GM23338 (cell line): Measurements from ENCODE around the gene OTOG. TPM values are rescaled to one million over a fixed set of nuclear protein-coding genes. Genes with fewer than 3 reads are reported as not detected.

ENCODE experiments used
- ATAC-seq: fragments of 200-7000 bp; cut with Tn5 transposase; 3 replicates; pipeline ENCODE4 v1.9.1; 2020
- DNase-seq: peaks from one replicate; pipeline ENCODE4 v3.0.0-alpha.2; 2015; ENCODE audit warnings: low spot score
- H2AFZ ChIP-seq: fragments of 200-600 bp; sonication (generic); 2 replicates; pipeline ENCODE4 v1.8.0; 2016; ENCODE audit warnings: antibody characterized with exemption, mild to moderate bottlenecking, moderate library complexity
- H3F3A ChIP-seq: fragments of 200-600 bp; sonication (generic); replicated peaks from 2 replicates; pipeline ENCODE4 v1.8.0; 2017; ENCODE audit warnings: antibody characterized with exemption, mixed run types, low read depth
- H3K27ac ChIP-seq: fragments of 200-600 bp; sonication (generic); 2 replicates; pipeline ENCODE4 v1.6.1; 2016; ENCODE audit warnings: low read depth
- H3K27me3 ChIP-seq: fragments of 200-600 bp; sonication (generic); 2 replicates; pipeline ENCODE4 v1.8.0; 2016; ENCODE audit warnings: mild to moderate bottlenecking, mixed run types, moderate library complexity; ENCODE audit not compliant: insufficient read depth
- H3K36me3 ChIP-seq: fragments of 200-600 bp; sonication (generic); 2 replicates; pipeline ENCODE4 v1.8.0; 2016; ENCODE audit warnings: mild to moderate bottlenecking; ENCODE audit not compliant: insufficient read depth
- H3K4me1 ChIP-seq: fragments of 200-600 bp; sonication (generic); 2 replicates; pipeline ENCODE4 v1.8.0; 2016; ENCODE audit warnings: mild to moderate bottlenecking, moderate library complexity; ENCODE audit not compliant: insufficient read depth
- H3K4me2 ChIP-seq: fragments of 200-600 bp; sonication (generic); 2 replicates; pipeline ENCODE4 v1.7.1; 2017; ENCODE audit warnings: mixed run types
- H3K4me3 ChIP-seq: fragments of 200-600 bp; sonication (generic); 2 replicates; pipeline ENCODE4 v1.6.1; 2016; ENCODE audit warnings: mixed run types
- H3K79me2 ChIP-seq: fragments of 200-600 bp; sonication (generic); replicated peaks from 2 replicates; pipeline ENCODE4 v1.8.0; 2017; ENCODE audit warnings: mild to moderate bottlenecking; ENCODE audit not compliant: insufficient read depth
- H3K9me2 ChIP-seq: fragments of 200-600 bp; sonication (generic); 2 replicates; pipeline ENCODE4 v1.8.0; 2017; ENCODE audit not compliant: insufficient read depth
- H4K20me1 ChIP-seq: fragments of 200-600 bp; sonication (generic); replicated peaks from 2 replicates; pipeline ENCODE4 v1.8.0; 2017; ENCODE audit warnings: mild to moderate bottlenecking; ENCODE audit not compliant: insufficient read depth
- H3K27ac Mint-ChIP-seq: 2 replicates; pipeline ENCODE4 v1.8.0; 2020; ENCODE audit warnings: inconsistent platforms, mild to moderate bottlenecking, moderate library complexity, mixed read lengths
- H3K27me3 Mint-ChIP-seq: 3 replicates; pipeline ENCODE4 v1.8.0; 2022; ENCODE audit warnings: low read depth, mild to moderate bottlenecking, moderate library complexity, mixed read lengths, inconsistent platforms; ENCODE audit not compliant: insufficient read depth, poor library complexity
- H3K36me3 Mint-ChIP-seq: 3 replicates; pipeline ENCODE4 v1.8.0; 2021; ENCODE audit warnings: low read depth, mild to moderate bottlenecking, inconsistent platforms, moderate library complexity, mixed read lengths
- H3K4me1 Mint-ChIP-seq: 3 replicates; pipeline ENCODE4 v1.8.0; 2020; ENCODE audit warnings: mild to moderate bottlenecking, inconsistent platforms, mixed read lengths
- H3K4me3 Mint-ChIP-seq: 3 replicates; pipeline ENCODE4 v1.8.0; 2021; ENCODE audit warnings: moderate library complexity, mild to moderate bottlenecking, inconsistent platforms, mixed read lengths
- H3K9me3 Mint-ChIP-seq: 3 replicates; pipeline ENCODE4 v1.8.0; 2020; ENCODE audit warnings: moderate library complexity, mild to moderate bottlenecking, inconsistent platforms, mixed read lengths
- CREB1 ChIP-seq: fragments of 250-450 bp; sonication (Bioruptor Pico); IDR thresholded peaks from 2 replicates; pipeline ENCODE4 v1.5.0; 2020; ENCODE audit warnings: low read depth, mild to moderate bottlenecking, moderate library complexity
- ETS1 ChIP-seq: IDR thresholded peaks from 2 replicates; pipeline ENCODE4 v1.6.1; 2016; ENCODE audit warnings: antibody characterized with exemption
- EZH2phosphoT487 ChIP-seq: fragments of 200-600 bp; sonication (generic); IDR thresholded peaks from one replicate; pipeline ENCODE4 v1.8.1; 2018; ENCODE audit warnings: antibody characterized with exemption; ENCODE audit not compliant: unreplicated experiment
- JUNB ChIP-seq: IDR thresholded peaks from one replicate; pipeline ENCODE4 v1.6.1; 2016; ENCODE audit warnings: antibody characterized with exemption; ENCODE audit not compliant: unreplicated experiment
- POLR2AphosphoS5 ChIP-seq: IDR thresholded peaks from 2 replicates; pipeline ENCODE4 v1.6.1; 2016; ENCODE audit warnings: antibody characterized with exemption, low read depth
- REST ChIP-seq: IDR thresholded peaks from one replicate; pipeline ENCODE4 v1.6.1; 2018; ENCODE audit warnings: antibody characterized with exemption; ENCODE audit not compliant: unreplicated experiment
- polyA plus RNA-seq: library from polyadenylated mRNA; unstranded; fragments of >200 nt; fragmentation: Nextera tagmentation; extraction: Ambion mirVana; gene quantifications from 2 replicates; pipeline ENCODE4 v1.2.1, GENCODE V29; 2016
- total RNA-seq: library from RNA; depleted of rRNA; stranded (reverse); fragments of >200 nt; shearing (Covaris generic); gene quantifications from 2 replicates; pipeline ENCODE4 v1.2.3, GENCODE V29; 2014

The OTOG gene
- total and polyA plus RNA-seq, 2 experiments from 2014 or later: 0.40 to 0.52 TPM

GRCh38 chr11:17548444-17548843 is 1.4 kb downstream of the OTOG start (continued):
- TF ChIP-seq EZH2phosphoT487 (no peak), REST (no peak)

- no peak overlapping the region for H3K4me3 ChIP-seq
- H3K36me3 Mint-ChIP-seq: no peaks in the 10 kb centered on the region
- TF ChIP-seq EZH2phosphoT487: no peak
- TF ChIP-seq JUNB: no peak
- no peak for TF ChIP-seq CREB1 (CRISPR knock-in tag)
- no peak for TF ChIP-seq ETS1
- no peak for TF ChIP-seq REST
- no peak for TF ChIP-seq POLR2AphosphoS5
- no peak overlapping the region for H2AFZ ChIP-seq
- H3K4me1 ChIP-seq: peaks cover 9% of the 10 kb centered on the region
- no peaks in the 10 kb centered on the region for H3K36me3 ChIP-seq
- no peak overlapping the region for H3K4me3 Mint-ChIP-seq
- no peaks in the 10 kb centered on the region for H4K20me1 ChIP-seq
- H3K9me3 Mint-ChIP-seq: no peaks in the 10 kb centered on the region
- H3K27ac ChIP-seq: no peak overlapping the region
- H3K27me3 Mint-ChIP-seq: peaks cover 11% of the 10 kb centered on the region
- H3K27me3 ChIP-seq: no peaks in the 10 kb centered on the region
- no peak overlapping the region for H3K4me2 ChIP-seq
- H3F3A ChIP-seq: no peaks in the 10 kb centered on the region
- H3K79me2 ChIP-seq: no peaks in the 10 kb centered on the region
- H3K4me1 Mint-ChIP-seq: peaks cover 25% of the 10 kb centered on the region
- ATAC-seq (no peak), DNase-seq (no peak)
- H3K9me2 ChIP-seq: no peaks in the 10 kb centered on the region
- no peak overlapping the region for H3K27ac Mint-ChIP-seq
Observed at GRCh38 chr11:17550450-17551346, 3.6 kb downstream of the OTOG start.
